RWPE1 (cell line): ENCODE data around the gene OVCH2.
"Not testable (repeated sequence)": the region's sequence is repeated elsewhere in the genome, so short reads cannot be mapped to it uniquely, and the experiment has no call there.

Experiments
- CTCF ChIA-PET: fragments of 350-600 bp; sonication (Branson Sonifier 250); formaldehyde crosslinking; extraction: SDS; loops from one replicate; lab custom pipeline; 2021; lab: Yijun Ruan, JAX
- POLR2A ChIA-PET: fragments of 400-600 bp; formaldehyde crosslinking; extraction: SDS; loops from one replicate; lab custom pipeline; 2020; ENCODE audit warnings: antibody characterized with exemption; ENCODE audit not compliant: low non-redundant PET; lab: Yijun Ruan, JAX
- DNase-seq: peaks from one replicate; pipeline ENCODE4 v3.0.0; 2012; ENCODE audit warnings: low spot score
- H3K27ac ChIP-seq: fragments of 450-650 bp; 2 replicates; pipeline ENCODE4 v1.5.1; 2017
- CTCF ChIP-seq: fragments of 450-650 bp; conservative IDR thresholded peaks from 2 replicates; pipeline ENCODE4 v1.5.1; 2017; ENCODE audit warnings: low read depth, mild to moderate bottlenecking

Gene OVCH2, protein sequence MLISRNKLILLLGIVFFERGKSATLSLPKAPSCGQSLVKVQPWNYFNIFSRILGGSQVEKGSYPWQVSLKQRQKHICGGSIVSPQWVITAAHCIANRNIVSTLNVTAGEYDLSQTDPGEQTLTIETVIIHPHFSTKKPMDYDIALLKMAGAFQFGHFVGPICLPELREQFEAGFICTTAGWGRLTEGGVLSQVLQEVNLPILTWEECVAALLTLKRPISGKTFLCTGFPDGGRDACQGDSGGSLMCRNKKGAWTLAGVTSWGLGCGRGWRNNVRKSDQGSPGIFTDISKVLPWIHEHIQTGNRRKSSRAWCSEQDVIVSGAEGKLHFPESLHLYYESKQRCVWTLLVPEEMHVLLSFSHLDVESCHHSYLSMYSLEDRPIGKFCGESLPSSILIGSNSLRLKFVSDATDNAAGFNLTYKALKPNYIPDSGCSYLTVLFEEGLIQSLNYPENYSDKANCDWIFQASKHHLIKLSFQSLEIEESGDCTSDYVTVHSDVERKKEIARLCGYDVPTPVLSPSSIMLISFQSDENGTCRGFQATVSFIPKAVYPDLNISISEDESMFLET

GRCh38 chr11:7706377-7706776 lies at the start of gene OVCH2:
TSS of gene OVCH2 (minus strand) at chr11:7706477. CDS start at chr11:7706394, 83 bp downstream.
- CTCF ChIA-PET: no interaction called here
- no peak for TF ChIP-seq CTCF

DNA sequence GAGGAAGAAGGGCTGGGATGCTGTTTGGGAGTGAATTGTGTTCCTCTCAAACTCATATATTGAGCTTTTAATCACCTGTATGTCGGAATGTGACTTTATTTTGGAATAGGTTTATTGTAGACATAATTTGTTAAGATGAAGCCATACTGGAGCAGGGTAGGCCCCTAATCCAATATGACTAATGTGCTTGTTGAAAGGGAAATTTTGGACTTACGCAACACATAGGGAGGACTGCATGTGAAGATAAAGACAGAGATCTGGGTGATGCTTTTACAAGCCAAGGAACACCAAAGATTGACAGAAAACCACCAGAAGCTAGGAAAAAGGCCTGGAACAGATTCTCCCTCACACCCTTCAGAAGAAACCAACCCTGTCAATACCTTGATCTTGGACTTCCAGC lies 43.2 kb upstream of the OVCH2 start:
- POLR2A ChIA-PET: no interaction called here

More at GRCh38 chr11:7706377-7706776, at the start of gene OVCH2:
- POLR2A ChIA-PET: no interaction called here
- H3K27ac ChIP-seq: no peak within 1 kb of the TSS
- DNase-seq: no peak

DNA sequence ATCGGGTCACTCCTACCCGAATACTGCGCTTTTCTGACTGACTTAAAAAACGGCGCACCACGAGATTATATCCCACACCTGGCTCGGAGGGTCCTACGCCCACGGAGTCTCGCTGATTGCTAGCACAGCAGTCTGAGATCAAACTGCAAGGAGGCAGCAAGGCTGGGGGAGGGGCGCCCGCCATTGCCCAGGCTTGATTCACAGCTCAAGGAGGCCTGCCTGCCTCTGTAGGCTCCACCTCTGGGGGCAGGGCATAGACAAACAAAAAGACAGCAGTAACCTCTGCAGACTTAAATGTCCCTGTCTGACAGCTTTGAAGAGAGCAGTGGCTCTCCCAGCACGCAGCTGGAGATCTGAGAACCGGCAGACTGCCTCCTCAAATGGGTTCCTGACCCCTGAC lies 28.5 kb upstream of the OVCH2 start:
- DNase-seq: not testable (repeated sequence)

More for the DNA sequence above, 43.2 kb upstream of the OVCH2 start:
- CTCF ChIA-PET: no interaction called here
- no peak overlapping the region for H3K27ac ChIP-seq
- no peak for DNase-seq
- no peak for TF ChIP-seq CTCF

GRCh38 chr11:7714786-7715185 lies 8.5 kb upstream of the OVCH2 start:
- ChIA-PET CTCF (no interaction called here), POLR2A (no interaction called here)
- H3K27ac ChIP-seq: no peak overlapping the region
- no peak for DNase-seq
- TF ChIP-seq CTCF: no peak

More for the DNA sequence above, 28.5 kb upstream of the OVCH2 start:
- POLR2A ChIA-PET, H3K27ac ChIP-seq, CTCF ChIA-PET: not testable (repeated sequence)

- H3K27ac ChIP-seq: no peak overlapping the region
- ChIA-PET CTCF (interaction anchor here (0.8 kb wide), 1 partner anchor 303 kb away, joined by 3 read pairs; no protein-coding TSS in a partner anchor), POLR2A (no interaction called here)
- no peak for DNase-seq
- no peak for TF ChIP-seq CTCF
These were observed 2.5 kb downstream of the OVCH2 start for GRCh38 chr11:7703740-7704139.

- ChIA-PET POLR2A (no interaction called here), CTCF (no interaction called here)
- no peak overlapping the region for H3K27ac ChIP-seq
- no peak for DNase-seq
- TF ChIP-seq CTCF: no peak
These were observed 9.9 kb downstream of the OVCH2 start for GRCh38 chr11:7696424-7696823.

- H3K27ac ChIP-seq: no peak overlapping the region
- DNase-seq: no peak
- TF ChIP-seq CTCF: no peak
- CTCF ChIA-PET: interaction anchor here (0.5 to 0.9 kb wide), 8 partner anchors 93 to 710 kb away, joined by 3 to 4 read pairs (median 3); partner anchors contain the start of gene RBMXL2
- POLR2A ChIA-PET: no interaction called here
These were observed 12.0 kb downstream of the OVCH2 start for GRCh38 chr11:7694235-7694634.
